ENCODE measurements around the gene SORCS3.
"Not testable (repeated sequence)": the region's sequence is repeated elsewhere in the genome, so short reads cannot be mapped to it uniquely, and the experiment has no call there.

DNA sequence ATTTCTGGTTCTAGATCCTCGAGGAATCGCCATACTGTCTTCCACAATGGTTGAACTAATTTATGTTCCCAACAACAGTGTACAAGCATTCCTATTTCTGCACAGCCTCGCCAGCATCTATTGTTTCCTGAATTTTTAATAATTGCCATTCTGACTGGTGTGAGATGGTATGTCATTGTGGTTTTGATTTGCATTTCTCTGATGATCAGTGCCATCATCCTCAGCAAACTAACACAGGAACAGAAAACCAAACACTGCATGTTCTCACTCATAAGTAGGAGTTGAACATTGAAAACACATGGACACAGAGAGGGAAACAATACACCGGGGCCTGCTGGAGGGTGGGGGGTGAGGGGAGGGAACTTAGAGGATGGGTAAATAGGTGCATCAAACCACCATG lies 62.2 kb downstream of the SORCS3 start:
- TF ChIP-seq, protein P1, sequence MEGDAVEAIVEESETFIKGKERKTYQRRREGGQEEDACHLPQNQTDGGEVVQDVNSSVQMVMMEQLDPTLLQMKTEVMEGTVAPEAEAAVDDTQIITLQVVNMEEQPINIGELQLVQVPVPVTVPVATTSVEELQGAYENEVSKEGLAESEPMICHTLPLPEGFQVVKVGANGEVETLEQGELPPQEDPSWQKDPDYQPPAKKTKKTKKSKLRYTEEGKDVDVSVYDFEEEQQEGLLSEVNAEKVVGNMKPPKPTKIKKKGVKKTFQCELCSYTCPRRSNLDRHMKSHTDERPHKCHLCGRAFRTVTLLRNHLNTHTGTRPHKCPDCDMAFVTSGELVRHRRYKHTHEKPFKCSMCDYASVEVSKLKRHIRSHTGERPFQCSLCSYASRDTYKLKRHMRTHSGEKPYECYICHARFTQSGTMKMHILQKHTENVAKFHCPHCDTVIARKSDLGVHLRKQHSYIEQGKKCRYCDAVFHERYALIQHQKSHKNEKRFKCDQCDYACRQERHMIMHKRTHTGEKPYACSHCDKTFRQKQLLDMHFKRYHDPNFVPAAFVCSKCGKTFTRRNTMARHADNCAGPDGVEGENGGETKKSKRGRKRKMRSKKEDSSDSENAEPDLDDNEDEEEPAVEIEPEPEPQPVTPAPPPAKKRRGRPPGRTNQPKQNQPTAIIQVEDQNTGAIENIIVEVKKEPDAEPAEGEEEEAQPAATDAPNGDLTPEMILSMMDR (IDR thresholded peaks at IDR 0.05; ENCODE audit: low read depth, low read length, poor library complexity, severe bottlenecking): not testable (repeated sequence)
- TF ChIP-seq EZH2phosphoT487 (IDR thresholded peaks at IDR 0.05; ENCODE audit: borderline replicate concordance, low read length): not testable (repeated sequence)
